HG03442 (cell line): ENCODE results near the gene BSN.

Experiments used
- ATAC-seq: cut with Tn5 transposase; IDR thresholded peaks from one replicate; pipeline ENCODE4 v1.9.1; 2021; ENCODE audit warnings: mild to moderate bottlenecking, moderate library complexity; ENCODE audit not compliant: unreplicated experiment

Gene BSN

GRCh38 chr3:49711489-49711888, 157.2 kb downstream of the BSN start:
- ATAC-seq: no peak

DNA sequence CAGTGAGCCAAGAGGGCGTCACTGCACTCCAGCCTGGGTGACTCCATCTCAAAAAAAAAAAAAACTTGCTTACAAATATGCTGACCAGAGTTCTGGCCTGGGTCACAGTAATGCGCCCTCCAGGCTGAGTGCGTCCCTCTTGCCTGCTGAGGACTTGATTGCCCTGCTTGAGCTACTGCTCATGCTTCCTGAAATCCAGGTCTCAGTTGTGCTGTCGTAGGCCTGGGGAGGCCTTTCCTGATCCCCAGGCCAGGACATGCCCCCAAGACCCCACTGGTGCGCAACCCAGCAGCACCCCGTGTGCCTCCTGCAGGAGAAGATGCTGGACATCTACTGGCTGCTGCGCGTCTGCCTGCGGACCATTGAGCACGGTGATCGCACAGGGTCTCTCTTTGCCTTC, 157.9 kb downstream of the BSN start:
- no peak for ATAC-seq

DNA sequence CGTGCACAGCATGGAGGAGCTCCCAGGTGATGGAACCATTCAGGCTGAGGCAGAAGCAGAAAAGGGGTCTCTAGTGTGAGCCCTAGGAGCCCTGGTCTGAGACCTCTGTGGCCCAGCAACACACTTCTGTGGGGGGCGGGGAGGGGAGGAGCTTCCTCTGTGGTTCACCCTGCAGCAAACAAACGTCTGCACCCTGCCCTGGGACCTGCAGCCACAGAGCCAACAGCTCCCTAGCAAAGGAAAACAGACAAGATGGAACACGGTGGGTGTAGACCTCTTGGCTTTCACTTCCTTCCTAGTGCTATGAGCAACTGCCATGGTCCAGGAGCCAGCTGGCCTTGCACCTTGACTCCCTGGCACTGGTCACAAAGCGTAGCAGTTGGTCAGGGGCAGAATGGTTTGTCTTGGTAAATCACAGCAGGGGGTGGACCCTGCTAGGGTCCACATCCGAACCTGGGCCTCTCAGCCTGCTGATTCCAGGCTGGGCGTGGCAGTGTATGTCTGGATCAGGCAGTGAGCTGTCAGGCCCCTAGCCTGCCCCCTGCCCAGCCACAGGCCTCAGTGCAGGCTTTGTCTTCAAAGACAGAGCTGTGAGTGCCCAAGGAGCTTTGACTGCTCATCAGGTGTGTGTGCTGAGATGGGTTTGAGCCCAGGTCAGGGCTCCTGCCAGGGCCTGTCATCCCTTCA, 158.5 kb downstream of the BSN start:
- ATAC-seq: no peak

- no peak for ATAC-seq
These were observed 159.2 kb downstream of the BSN start for GRCh38 chr3:49713336-49714105.

DNA sequence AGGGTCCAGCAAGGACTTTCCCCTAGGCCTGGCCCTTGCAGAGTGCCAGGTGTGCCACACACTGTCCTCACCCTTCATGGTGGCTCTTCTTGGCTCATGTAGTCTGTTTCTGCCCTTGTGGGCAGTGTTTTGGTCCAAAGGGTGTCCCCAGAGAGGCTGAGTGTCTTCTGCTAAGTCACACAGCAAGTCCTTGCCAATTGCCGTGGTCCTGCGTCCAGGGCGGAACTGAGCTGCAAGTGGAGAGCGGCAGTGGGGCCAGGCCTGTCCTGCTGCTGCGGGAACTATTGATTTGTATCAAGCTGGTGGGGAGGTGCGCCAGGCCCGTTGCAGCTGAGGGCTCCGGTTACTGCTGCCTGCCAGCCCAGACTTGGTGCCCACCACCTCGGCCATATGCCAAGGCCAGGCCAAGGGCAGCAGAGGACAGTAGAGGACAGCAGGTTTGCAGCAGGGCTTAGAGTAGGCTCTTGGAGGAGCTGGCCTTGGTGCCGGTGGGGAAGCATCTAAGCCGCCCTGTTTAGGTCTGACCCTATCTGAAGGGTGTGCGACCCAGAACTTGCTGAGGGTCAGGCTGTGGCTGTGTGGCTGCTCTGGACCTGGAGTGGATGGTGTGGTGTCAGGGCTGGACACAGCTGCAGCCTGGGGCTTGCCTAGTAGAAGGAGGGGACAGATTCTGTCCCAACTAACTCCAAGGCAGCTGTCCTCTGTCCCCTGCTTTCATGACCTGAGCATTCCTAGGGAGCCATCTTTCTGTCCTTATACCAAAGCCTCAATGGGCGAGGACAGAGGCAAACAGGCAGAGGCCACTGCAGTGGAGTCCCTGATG, 160.7 kb downstream of the BSN start:
- no peak for ATAC-seq

GRCh38 chr3:49715611-49716121, 161.4 kb downstream of the BSN start:
- ATAC-seq: no peak

DNA sequence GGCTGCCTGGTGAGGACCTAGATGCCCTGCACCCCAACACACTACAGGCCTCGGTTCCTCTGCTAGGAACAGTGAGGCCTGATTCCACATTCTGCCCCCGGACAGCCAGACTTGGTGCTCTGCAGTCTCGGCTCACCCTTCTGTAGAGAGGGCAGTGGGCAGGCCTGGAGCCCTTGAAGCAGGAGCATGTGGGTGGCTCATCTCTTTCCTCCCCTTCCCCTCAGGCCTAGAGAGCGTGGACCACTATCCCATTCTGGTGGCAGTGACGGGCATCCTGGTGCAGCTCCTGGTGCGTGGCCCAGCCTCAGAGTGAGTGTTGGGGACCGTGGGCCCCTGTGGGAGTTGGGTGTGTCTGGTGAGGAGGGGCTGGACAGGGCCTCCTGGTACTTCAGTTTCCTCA, 161.9 kb downstream of the BSN start:
- no peak for ATAC-seq

- ATAC-seq: no peak
These were observed 162.5 kb downstream of the BSN start for GRCh38 chr3:49716691-49717210.

DNA sequence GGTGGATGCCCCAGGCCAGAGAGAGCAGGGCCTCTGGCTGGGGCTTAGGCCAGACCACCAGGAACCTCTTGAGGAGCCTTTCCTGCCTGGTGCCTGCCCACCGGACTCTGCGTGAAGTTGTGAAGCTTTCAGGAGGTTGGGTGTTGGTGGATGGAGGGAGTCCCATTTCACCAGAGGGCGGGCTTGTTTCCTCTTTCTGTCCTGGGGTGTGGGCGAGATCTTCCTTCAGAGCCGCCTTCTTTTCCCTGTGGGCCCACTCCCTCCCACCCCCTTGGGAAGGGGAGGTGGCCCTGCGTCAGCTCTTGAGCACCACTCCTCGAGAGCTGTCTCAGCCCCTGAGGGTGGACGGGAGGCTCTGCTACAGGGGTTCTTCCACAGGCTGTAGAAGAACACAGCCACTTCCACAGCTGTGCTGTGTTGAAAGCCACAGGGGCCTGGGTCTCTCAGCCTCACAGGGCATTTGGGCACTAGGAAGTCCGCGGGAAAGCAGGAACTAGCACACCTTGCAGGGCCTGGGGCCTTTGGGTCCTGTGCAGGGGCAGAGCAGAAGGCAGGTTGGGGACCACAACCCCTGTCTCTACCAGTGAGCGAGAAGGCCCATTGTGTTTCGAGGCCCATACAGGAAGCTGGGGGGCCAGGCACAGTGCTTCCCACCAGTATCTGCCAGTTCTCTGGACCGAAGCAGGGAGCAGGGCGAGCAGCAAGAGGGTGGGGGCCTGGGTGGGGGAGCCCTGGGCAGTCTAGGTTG, 163.1 kb downstream of the BSN start:
- ATAC-seq: no peak

DNA sequence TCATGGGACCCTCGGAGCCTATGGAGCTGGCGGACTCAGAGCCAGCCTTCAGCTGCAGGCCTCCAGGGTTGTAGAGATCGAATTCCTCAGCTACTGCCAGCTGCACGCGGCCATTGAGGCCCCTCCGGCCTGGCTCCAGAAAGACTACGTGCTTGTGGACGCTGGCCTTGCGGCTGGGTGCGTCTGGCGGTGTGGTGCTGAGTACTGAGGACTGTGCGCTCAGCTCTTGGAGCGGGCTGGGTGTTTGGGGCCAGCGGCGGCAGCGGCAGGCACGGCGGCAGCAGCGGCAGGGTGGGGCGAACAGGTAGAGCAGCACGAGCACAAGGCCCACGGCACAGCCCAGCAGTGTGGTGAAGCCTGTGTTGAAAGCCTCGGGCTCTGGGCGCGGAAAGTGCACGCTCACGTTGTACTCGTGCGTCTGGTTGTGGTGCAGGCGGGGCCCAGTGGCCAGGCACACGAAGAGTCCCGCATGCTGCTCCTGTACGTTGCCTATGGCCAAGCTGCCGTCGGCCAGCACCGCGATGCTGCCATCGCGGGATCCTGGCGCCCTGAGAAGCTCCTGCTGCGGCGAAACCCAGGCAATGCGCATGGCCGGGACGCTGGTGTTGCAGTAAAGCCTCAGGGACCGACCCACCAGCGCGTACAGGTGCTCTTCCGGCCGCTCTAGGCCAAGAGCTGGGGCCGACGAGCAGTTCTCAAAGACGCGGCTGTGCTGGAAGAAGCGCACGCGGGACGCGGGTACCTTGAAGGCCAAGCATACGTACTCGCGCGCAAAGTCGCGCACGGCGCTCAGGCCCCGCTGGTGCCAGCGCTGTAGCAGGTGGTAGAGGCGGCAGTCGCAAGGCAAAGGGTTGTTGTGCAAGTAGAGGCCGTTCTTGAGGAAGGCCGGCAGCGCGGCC, 163.9 kb downstream of the BSN start:
- no peak for ATAC-seq

- no peak for ATAC-seq
These were observed 164.6 kb downstream of the BSN start for GRCh38 chr3:49718858-49719213.

- ATAC-seq: peak; percentile 41
These were observed 165.1 kb downstream of the BSN start, which contains the start of gene AMIGO3 for GRCh38 chr3:49719214-49719884. AMIGO3 (minus strand) TSS chr3:49719684; CDS start chr3:49719465, 219 bp downstream.
